GM21786 (cell line): Measurements from ENCODE around the gene SPATC1L.
"Not testable (repeated sequence)": the region's sequence is repeated elsewhere in the genome, so short reads cannot be mapped to it uniquely, and the experiment has no call there.

Source experiments
- ATAC-seq: cut with Tn5 transposase; IDR thresholded peaks from one replicate; pipeline ENCODE4 v1.9.1; 2021; ENCODE audit not compliant: unreplicated experiment

SPATC1L gene

DNA sequence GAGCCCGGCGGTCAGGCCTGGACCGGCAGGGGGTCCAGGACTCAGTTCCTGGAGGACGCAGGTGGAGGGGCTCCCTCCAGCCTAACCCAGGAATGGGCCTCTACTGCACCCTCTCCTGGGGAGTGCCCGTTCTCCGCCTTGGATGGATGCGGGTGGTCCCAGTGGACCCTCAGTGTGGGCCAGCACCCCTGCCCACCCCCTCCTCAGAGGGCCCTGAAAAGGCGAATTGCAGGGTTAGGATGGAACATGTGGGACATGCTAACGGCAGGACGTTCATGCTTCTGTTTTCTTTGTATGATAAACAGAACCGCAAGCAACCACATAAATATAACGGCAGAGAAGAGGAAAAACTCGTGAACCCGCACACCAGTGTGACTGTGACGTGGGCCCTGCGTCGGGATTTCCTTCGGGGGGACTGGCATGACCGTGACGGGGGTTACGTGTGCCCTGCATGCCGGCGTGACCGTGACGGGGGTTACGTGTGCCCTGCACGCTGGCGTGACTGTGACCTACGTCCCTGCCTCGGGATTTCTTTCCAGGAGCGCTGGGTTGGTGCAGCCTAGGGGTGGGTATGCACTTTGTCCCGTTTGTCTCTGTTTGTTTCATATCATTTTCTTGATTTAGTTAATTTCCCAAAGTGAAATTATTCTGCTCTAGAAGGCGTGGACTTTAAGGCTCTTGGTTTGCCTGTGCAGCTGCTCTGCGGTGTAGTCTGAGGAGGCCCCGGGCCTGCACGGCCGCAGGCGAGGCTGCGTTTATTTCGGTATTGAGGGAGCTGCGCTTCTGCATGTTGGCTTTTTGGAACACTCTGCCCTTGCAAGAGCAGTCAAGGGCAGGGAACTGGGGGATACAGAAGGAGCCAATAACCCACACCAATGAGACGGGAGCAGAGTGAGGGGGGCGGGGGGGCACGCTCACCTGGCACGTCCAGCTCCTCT, 32.0 kb downstream of the SPATC1L start:
- ATAC-seq, result no peak

DNA sequence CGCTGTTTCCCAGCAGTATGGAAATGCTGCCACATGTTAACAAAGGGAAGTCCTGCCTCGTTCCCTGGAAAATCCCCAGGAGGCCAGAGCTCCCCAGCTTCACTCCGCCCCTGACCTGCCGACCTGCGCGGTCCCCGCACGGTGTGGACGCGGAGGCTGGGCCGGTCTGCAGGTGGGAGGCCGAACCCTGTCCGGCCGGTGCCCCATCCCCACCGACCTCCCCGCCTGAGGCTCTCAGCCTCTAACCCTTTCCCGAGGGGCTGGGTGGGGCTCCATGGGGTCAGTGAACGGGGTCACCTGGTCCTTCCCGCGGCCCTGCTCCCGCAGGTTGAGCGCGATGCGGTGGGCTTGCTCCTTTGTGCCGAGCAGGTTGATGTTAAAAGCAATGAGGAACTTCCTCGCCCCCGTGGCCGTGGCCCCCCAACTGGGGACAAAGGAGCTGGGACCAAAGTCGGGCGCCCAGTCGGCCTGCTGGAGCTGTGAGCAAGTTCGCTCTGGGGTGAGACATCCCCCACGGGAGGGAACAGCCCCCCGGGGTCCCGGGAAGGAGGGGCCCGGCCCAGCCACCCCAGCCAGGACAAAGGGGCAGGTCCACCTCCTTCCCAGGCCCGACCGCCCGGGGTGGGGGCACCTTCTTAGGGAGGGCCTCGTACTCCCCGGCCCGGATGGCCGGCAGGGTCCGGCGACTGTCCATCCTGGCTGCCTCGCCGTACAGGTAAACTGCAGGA, 32.8 kb downstream of the SPATC1L start:
- no peak for ATAC-seq

DNA sequence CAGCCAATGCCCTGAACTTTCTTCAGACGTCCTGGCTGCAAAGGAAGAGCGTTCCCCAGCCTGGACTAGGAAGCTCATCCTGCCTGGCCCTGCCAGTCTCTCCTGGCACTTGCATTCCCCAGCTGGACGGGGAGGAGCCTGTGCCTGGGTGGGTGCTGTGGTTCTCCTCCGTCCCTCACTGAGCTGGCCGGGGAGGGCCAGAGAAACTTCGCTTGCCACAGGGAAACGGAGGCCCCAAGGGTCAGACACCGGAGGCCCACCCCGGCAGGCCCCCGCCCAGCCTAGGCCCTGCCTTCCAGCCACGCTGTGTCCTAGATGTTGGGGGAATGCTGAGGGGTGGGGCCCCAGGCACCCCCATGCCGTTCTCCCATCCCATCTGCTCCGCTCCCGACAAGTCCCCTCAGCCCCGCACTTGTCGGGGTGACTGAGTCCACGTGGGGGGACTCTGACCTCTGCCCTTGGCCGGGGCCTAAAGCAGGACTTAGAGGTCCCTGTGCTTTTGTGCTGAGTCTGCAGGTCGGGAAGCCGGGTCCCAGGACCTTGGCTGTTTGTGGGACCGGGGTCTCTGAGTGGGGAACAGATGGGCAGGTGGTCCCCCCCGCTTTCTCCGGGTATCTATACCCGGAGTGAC, 33.7 kb downstream of the SPATC1L start:
- no peak for ATAC-seq

GRCh38 chr21:46150073-46150472, 34.2 kb downstream of the SPATC1L start:
- ATAC-seq, result no peak

- no peak for ATAC-seq
Observed at GRCh38 chr21:46149205-46149901, 34.9 kb downstream of the SPATC1L start.

- no peak for ATAC-seq
Observed at GRCh38 chr21:46148106-46148505, 36.2 kb downstream of the SPATC1L start.

DNA sequence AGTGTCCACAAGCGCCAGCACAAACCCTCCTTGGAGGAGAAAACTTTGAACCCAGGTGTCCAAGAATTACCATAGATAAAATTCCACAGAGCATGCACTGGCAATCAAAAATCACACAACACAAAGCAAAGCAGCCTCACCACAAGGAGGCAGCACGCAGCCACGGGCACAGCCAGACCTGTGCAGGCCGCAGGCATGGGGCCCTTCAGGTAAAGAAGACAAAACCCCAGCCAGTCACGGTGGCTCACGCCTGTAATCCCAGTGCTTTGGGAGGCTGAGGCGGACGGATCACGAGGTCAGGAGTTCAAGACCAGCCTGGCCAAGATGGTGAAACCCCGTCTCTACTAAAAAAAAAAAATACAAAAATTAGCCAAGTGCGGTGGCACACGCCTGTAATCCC, 36.8 kb downstream of the SPATC1L start:
- not testable (repeated sequence) for ATAC-seq

DNA sequence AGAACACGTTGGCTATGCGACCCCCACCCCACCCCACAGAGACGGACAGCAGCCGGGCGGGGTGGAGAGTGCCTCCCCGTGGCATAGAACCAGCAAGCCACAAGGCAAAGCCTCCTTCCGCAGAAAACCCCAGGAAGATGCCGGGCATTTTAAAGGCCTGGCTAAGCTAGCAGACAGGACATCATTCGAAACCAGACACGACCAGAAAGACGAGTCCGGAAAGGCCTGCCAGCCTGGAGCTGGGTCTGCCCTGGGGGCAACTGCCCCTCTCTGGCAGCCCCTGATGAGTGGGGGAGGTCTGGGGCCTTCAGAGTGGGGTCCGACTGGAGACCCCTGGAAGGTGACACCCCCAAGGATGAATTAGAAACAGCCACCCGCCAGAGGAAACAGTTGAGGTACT, 37.4 kb downstream of the SPATC1L start:
- no peak for ATAC-seq

- ATAC-seq, result no peak
Observed at GRCh38 chr21:46145840-46146691, 38.2 kb downstream of the SPATC1L start.

DNA sequence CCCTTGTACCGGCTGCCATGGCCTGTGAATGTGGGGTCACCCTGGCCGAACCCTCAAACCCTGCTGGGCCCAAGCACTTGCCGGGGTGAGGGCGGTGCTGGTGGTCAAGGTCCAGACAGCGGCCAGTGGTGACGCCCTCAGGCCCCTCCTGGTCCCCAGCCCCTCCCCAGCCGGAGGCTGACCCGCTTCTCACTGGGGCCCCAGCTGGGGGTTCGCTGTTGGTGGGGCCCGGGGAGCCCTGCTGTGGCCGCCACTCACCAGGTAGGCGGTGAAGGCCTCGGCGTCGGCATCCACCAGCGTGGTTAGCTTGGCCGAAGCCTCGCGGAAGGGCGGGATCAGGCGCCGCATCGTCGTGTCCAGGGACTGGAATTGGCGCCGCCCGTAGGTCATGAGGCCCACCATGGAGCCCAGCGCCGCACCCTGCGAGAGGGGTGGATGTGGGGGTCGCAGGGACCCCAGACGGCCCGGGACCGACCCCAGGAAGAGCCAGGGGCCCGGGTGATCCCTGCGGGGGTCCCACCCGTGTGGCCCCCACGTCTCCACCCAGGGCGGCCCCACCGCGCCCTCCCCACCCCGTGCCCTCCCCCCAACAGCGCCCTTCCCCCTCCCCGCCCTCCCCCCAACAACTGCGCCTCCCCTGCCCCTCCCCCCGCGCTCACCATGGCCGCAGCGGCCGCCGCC, 39.0 kb downstream of the SPATC1L start:
- no peak for ATAC-seq

GRCh38 chr21:46144464-46145070, 39.7 kb downstream of the SPATC1L start:
- ATAC-seq, result no peak

DNA sequence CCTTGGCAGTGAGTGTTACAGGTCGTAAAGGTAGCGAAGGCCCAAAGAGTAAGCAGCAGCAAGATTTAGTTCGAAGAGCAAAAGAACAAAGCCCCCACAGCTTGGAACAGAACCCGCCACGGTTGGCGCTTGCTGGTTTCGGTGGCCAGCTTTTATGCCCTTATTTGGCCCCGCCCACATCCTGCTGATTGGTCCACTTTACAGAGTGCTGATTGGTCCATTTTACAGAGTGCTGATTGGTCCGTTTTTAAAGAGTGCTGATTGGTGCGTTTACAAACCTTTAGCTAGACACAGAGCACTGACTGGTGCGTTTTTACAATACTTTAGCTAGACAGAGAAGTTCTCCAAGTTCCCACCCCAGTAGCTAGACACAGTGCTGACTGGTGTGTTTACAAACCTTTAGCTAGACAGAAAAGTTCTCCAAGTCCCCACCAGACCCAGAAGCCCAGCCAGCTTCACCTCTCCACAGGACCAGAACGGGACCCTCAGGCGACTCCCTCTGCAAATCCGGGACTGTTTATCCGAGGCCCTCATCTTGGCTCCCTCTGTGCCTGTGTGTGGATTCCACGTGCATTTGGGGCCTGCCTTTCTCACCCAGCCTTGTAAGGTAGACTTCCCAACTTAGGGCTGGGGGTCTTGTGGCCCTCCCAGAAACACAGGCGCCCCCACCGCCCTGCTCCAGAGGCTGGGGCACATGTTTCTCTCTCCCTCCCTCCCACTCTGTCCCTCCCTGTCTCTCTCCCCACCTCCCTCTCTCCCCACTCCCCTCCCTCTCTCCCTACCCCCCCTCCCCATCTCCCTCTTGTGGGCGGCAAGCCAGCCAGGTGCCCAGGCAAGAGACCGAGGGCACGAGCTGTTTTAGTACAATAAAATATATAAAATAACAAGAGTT, 41.4 kb downstream of the SPATC1L start:
- ATAC-seq, result no peak

DNA sequence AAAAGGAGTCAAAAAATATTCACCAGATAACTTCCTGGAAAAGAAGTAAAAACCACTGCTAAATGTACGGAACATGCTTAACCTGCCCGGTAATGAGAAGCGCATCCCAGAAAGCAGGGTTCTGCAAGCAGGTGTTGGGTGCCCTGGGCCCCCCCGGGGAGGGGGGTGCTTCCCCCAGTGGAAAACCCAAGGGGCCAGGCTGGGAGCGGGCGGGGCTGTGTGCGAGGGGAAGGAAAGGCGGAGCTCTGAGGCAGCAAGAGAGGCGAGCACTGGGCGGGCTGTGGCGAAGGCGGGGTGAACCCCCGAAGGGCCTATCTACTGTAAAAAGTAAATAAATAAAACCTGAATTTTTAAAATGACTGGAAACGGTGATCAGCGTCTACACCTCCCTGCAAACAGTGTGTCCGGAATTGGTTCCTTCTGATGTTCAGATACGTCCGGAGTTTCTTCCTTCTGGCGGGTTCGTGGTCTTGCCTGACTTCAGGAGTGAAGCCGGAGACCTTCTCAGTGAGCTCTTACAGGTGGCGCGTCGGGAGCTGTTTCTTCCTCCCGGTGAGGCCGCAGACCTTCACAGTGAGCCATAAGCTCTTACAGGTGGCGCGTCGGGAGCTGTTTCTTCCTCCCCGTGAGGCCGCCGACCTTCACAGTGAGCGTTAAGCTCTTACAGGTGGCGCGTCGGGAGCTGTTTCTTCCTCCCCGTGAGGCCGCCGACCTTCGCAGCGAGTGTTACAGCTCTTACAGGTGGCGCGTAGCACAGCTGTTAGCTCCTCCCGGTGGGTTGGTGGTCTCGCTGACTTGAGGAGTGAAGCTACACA, 42.3 kb downstream of the SPATC1L start:
- no peak for ATAC-seq

DNA sequence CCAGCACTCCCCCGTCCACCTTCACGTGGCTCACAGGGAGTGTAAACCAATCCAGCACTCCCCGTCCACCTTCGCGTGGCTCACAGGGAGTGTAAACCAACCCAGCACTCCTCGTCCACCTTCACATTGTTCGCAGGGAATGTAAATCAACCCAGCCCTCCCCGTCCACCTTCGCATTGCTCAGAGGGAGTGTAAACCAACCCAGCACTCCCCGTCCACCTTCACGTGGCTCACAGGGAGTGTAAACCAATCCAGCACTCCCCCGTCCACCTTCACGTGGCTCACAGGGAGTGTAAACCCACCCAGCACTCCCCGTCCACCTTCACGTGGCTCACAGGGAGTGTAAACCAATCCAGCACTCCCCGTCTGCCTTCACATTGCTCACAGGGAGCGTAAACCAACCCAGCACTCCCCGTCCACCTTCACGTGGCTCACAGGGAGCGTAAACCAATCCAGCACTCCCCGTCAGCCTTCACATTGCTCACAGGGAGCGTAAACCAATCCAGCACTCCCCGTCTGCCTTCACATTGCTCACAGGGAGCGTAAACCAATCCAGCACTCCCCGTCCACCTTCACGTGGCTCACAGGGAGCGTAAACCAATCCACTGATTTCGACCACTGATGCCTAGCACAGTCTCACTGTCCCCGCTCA, 43.8 kb downstream of the SPATC1L start:
- not testable (repeated sequence) for ATAC-seq

- no peak for ATAC-seq
Observed at GRCh38 chr21:46139686-46140085, 44.6 kb downstream of the SPATC1L start.

- ATAC-seq, result no peak
Observed at GRCh38 chr21:46138383-46138970, 45.8 kb downstream of the SPATC1L start.
